Activated CD4-positive, alpha-beta T cell treated with anti-CD3 and anti-CD28 coated beads, Interleukin-2, amount 50 U/mL, for 16 hours (primary cell): ENCODE results near the gene SLC6A13.
"Not testable (repeated sequence)": the region's sequence is repeated elsewhere in the genome, so short reads cannot be mapped to it uniquely, and the experiment has no call there.

Experiments
- DNase-seq: peaks from one replicate; pipeline ENCODE4 v3.0.0-alpha.2; 2020

Gene SLC6A13

GRCh38 chr12:195951-196350 lies 66.7 kb downstream of the SLC6A13 start:
- DNase-seq, result no peak

- DNase-seq, result no peak
Measured at GRCh38 chr12:195156-195555, 67.5 kb downstream of the SLC6A13 start.

GRCh38 chr12:194276-194675 lies 68.4 kb downstream of the SLC6A13 start:
- DNase-seq, result no peak

- DNase-seq, result no peak
Measured at GRCh38 chr12:193261-193660, 69.4 kb downstream of the SLC6A13 start.

- DNase-seq, result no peak
Measured at GRCh38 chr12:191541-191940, 71.1 kb downstream of the SLC6A13 start.

- no peak for DNase-seq
Measured at GRCh38 chr12:190881-191280, 71.8 kb downstream of the SLC6A13 start.

- no peak for DNase-seq
Measured at GRCh38 chr12:189622-189962, 73.0 kb downstream of the SLC6A13 start.

GRCh38 chr12:188910-189621 lies 73.6 kb downstream of the SLC6A13 start:
- peak; percentile 46 for DNase-seq

- DNase-seq, result not testable (repeated sequence)
Measured at GRCh38 chr12:187986-188909, 74.4 kb downstream of the SLC6A13 start.

- DNase-seq, result no peak
Measured at GRCh38 chr12:186006-186625, 76.5 kb downstream of the SLC6A13 start.

- DNase-seq, result no peak
Measured at GRCh38 chr12:185576-185955, 77.1 kb downstream of the SLC6A13 start.

- DNase-seq, result no peak
Measured at GRCh38 chr12:184811-185575, 77.6 kb downstream of the SLC6A13 start.

- no peak for DNase-seq
Measured at GRCh38 chr12:182381-182892, 80.2 kb downstream of the SLC6A13 start.

GRCh38 chr12:181921-182320 lies 80.7 kb downstream of the SLC6A13 start:
- DNase-seq, result no peak

- no peak for DNase-seq
Measured at GRCh38 chr12:180445-180844, 82.2 kb downstream of the SLC6A13 start.

GRCh38 chr12:179885-180284 lies 82.8 kb downstream of the SLC6A13 start:
- no peak for DNase-seq

GRCh38 chr12:179131-179884 lies 83.3 kb downstream of the SLC6A13 start:
- DNase-seq, result no peak

GRCh38 chr12:178829-179109 lies 83.9 kb downstream of the SLC6A13 start:
- no peak for DNase-seq

GRCh38 chr12:177980-178828 lies 84.4 kb downstream of the SLC6A13 start:
- DNase-seq, result no peak

- DNase-seq, result no peak
Measured at GRCh38 chr12:177336-177979, 85.2 kb downstream of the SLC6A13 start.
